Stimulated activated CD4-positive, alpha-beta T cell treated with anti-CD3 and anti-CD28 coated beads, TNF-alpha, amount 100 ng/mL, for 4 hours (primary cell): Measurements from ENCODE around the gene RPH3AL.

Experiments
- DNase-seq, 3 experiments: peaks; one replicate each; pipeline ENCODE4 v3.0.0-alpha.2; 2020; ENCODE audit warnings: low read depth in 3 of 3

Gene RPH3AL

DNA sequence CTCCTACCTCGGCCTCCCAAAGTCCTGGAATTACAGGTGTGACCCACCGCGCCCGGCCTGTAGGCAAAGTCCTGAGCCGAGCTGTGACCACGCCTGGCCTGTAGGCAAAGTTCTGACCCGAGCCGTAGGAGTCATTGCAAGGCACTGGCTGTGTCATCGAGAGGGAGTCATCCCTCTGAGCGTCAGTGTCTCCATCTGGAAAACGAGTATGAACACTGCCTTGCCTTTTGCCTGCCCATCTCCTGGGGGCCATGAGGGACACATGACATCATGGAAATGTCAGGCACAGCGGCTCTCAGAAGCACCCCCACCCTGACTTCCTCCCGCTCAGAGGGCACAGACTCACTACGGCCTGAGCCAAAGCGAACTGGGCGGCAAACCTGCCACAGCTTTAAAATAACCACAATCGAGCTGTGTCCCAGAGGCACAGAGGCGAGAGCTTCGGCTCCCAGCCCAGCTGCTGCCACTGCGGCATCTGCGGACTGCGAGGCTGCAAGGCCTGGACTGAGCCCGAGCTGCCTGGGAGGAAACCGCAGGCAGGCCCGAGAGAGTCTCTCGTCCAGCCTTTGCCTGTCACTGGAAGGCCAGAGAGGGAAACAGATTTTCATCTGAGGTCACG lies 50.8 kb downstream of the RPH3AL start:
- DNase-seq: no peak

DNA sequence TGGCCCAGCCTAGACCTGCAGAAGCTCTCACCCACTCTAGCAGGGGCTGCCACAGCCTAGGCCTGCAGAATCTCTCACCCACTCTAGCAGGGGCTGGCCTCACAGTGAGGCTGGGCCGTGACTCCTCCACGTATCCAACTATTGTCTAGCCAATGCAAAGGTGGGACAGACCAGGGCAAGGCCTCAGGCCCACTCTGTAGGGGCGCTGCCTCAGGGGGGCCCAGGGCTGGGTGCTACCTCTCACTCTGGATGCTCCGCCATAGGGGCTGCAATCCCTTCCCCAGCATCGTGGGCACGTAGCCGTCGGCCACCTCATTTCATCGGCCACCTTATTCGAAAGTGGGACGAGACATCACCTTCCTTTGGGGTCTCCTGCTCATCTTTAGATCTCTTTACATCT lies 51.7 kb downstream of the RPH3AL start:
- no peak for DNase-seq

DNA sequence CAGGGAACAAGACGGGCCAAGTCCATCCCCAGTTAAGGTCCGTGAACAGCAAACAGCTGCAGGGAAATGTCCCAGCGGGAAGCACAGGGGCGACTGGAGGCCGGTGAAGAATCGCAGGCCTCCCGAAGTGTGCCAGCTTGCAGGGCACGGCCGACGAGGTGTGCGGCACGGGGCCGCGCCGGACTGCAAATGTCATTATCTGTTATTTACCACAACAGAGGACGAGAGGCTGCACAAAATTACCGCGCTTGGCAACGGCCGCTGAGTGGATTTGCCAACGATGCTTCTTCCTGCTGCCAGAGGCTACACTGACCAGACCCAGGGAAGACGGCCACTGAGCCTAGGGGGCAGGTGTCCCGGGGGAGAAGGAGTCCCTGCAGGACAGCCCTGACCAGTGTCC lies 53.1 kb downstream of the RPH3AL start:
- DNase-seq: no peak

DNA sequence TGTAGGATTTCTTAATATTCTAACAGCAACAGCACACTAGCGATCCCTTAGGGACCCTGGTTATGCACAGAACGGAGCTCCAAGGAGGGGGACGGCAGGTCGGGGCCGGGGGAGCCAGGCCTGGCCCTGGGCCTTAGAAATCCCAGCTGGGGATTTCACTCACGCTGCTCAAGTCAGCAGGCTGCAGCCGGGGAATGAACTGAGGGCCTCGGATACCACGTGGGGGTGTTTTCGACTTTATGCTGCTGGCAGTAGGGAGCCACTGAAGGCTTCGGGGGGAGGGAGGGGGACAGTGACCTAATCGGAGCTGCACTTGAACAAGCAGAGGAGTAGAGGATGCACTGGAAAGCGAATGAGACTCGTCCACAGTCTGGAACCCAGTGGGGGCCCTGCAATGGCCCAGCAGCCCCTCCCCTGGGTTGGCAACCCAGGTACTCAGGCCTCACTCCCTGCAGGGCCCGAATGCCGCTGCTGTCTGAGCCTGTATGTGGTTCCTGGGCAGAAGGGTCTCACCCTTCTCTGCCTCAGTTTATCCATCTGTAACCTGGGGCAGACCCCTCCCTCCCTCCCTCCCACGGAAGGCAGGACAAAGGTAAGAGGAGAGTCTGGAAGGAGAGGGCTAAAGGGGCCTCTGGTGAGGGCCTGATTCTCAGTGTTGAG lies 53.7 kb downstream of the RPH3AL start:
- DNase-seq: no peak

DNA sequence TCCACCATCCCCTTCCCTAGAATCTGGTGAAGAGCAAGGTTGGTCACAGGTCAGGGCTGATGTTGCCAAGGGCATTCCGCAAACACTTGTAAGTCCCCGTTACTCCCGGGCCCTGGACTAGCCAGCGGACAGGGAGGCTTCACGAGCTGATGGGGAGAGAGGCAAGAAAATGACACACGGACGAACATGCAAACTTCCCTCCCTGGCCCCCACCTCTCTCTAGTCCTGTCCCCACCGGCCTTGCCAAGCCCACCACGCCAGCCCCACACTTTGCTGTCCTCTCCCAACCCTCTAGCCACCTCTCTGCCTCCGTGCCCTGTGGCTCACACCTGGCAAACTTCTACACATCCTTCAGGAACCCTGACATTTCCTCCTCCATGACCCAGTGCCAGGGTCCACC lies 54.8 kb downstream of the RPH3AL start:
- no peak for DNase-seq

DNA sequence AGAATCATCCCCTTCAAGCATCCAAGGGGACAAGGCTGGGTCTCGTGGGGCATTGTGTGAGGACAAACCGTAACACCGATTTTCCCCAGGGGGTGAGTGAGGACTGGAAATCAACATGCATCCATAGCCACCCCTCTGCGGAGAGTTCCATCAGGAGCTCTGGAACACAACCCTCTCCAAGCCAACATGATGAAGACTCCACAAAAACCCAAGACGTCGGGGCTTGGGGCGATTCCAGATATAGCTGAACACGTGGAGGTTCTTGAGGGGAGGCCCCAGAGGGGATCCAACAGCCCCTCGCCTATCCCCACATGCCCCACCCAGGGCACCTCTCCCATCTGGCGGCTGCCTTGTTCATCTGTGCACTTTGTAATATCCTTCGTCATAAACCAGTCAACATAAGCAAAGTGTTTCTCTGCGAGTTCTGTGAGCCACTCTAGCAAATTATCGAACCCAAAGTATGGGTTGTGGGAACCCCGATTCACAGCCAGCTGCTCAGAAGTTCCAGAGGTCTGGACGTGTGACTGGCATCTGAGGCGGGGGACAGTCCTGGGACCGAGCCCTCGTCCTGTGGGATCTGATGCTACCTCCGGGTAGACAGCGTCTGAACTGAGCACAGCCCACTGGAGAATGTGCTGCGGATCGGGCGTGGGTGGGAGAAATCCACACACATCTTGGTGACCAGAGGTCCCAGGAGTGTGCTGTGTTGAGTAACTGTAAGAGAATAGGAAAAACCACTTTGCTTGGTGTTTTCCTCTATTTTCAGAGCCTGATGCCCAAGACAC lies 55.5 kb downstream of the RPH3AL start:
- no peak for DNase-seq

DNA sequence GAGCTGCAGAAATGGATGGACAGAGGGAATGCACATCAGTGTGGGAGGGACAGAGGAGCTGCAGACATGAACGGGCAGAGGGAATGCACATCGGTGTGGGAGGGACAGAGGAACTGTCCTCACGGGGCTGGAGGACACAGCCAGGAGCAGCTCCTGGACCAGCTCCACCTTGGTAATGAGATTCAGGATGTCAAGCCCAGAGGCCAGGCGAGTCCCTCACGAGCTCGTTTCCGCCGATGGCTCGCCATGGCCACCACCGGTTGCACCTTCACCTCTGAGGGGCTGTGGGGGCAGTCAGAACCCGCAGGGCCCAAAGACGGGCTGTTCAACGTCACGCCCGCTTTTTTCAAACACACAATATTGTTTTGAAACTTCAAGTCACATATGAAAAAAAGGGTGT lies 56.2 kb downstream of the RPH3AL start:
- DNase-seq: no peak

DNA sequence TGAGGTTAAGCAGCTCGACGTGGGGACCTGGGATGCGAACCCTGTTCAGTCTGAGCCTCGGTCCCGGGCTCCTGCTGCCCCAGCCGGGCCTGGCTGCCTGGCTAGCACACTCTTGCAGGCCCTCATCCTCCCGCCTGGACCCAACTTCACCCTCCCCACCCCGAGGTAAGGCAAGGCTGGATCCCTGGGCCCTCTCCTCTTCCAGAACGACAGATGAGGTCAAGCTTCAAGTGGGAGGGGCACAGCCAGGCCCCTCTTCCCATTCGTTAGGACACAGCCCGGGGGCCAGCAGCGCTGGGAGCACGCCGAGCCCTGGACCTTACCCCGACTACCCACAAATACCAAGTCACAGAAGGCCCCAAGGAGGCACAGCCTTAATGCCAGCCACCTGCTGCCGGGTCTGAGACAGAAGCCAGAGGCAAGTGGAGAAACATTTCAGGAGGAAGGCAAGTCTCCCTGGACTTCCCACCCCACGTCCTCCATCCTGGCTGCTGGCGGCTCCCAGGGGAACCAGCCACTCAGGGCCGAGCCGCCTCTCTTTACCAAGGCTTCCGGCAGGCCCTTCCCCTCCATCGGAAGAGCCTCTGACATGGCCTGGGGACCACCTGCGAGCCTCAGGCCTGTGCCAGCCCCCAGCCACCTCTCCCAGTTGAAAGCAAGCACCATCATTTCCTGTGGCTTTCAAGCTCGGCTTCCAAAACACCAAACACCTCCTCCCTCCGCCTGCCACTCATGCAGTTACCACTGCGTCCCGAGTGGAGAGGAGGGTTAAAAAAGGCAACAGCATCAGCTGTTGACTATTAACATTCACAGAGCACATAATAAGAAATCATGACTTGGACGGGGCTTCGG lies 59.9 kb downstream of the RPH3AL start:
- DNase-seq: no peak

DNA sequence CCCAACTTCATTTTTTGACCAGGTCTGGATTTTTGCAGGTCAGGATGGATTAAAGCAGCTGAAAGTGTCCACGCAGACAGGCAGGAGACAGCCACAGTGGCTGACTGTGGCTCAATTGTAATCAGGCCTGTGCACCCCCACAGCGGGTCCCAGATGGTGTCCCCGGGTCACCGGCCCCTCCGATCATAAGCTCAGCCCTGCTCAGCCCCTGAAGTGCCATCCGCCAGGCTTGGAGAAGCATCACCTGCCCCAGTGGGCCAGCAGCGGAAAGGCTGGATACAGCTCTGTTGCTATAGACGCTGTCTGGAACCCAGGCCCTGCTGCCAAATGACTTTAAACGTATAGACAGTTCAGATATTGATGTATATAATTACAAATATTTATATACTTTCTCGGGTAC lies 60.6 kb downstream of the RPH3AL start:
- no peak for DNase-seq

DNA sequence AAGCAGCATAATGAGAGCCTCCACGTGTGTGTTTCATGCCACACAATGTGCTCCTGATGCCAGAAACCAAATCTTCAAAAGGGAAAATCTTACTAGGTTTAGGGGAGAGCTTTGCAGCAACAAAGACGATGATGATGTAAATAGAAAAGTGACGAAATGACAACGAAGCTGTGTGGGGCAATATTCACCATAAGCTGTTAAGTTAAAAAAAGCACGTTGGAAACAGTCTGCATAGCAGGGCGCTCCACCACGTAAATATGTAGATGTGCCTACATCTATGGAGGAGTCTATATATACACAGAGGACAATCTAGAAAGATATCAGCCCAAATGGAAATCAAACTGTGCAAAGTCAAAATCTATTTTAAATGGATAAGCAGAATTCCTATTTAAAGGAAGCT lies 61.0 kb downstream of the RPH3AL start:
- no peak for DNase-seq

DNA sequence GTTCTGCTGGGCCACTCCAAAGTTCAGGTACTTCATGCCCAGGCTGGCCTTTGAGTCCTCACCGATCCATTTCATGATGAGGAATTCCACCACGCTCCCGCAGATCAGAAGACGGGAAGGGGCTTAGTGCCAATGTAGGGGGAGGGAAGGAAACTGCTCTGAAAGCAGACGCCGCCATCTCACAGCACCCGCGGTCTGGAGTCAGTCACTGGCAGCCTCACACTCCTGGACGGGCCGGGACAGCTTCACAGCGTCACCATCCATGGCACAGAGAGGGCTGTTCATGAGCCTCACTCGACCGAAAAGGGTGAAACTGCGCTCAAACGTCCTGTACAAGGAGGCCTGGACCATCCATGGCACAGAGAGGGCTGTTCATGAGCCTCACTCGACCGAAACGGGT lies 62.0 kb downstream of the RPH3AL start:
- no peak for DNase-seq

DNA sequence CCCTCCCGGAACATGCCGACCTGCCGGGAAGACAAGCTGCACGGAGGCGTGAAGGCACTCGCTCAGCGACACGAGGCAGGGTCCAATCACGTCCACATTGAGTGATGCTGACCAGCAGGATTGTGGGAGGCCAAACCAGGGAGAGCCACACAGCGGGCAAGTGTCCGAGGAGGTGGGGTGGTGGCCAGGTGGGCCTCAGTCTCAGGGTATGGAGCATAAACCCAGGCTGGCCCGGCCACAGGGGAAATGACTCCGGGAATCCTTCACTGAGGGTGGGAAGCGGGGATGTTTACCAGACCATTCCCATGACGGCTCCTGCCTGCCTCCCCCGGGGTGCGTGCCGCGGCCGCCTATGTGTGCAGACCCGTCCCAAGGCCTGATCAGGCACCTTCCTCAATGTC lies 62.5 kb downstream of the RPH3AL start:
- DNase-seq: no peak

DNA sequence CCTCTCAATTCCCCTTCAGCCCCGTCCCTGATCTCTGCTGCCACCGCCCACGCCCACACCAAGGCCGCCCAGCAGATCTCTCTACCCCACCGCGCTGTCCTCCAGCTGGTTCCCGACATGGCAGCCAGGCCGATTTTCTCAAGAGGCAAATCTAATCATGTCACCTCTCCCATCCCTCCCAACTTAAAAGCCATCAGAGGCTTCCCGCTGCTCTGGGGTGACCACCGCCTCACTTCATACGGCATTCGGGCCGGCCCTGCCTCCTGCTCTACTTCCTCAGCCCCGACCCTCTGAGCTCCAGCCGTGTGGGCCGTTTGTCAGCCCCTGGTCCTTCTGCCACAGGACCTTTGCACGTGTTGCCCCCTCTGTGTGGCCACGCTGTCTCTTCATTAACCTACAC lies 63.2 kb downstream of the RPH3AL start:
- DNase-seq: no peak

DNA sequence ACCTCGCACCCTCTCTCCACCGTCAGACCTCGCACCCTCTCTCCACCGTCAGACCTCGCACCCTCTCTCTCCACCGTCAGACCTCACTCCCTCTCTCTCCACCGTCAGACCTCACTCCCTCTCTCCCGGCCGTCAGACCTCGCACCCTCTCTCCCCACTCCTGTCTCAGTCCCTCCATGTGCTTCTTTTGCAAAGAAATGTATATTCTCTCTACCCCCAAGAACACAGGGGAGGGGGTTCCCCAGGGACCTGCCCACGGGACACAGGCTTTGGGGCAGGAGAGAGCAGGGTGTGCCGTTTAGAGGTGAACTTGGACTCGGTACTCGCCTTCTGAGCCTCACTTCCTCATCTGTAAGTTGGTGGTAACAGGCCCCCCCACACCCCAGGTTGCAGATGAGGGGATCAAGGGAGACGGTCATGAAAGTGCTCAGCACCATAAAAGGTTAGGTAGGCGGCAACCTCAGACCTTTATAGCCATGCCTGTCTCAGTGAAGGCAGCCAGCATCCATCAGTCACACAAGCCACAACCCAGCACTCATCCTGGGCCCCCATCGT lies 63.7 kb downstream of the RPH3AL start:
- DNase-seq: no peak

DNA sequence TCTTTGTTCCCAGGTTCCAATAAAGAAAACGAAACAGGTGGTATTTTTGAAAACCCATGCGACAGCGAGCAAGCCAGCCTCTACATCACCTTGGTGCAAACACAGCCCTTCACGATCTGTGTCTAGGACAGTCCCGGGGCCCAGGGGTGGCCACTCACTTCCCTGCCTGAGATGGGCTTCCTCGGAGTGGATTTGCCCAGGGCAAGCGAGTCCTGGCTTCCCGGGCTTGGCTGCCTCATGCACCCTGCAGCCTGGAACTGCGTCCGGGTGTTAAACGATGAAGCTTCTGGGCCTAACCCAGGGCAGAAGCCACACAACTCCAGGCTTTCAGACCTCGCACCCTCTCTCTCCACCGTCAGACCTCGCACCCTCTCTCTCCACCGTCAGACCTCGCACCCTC lies 66.0 kb downstream of the RPH3AL start:
- DNase-seq: no peak

DNA sequence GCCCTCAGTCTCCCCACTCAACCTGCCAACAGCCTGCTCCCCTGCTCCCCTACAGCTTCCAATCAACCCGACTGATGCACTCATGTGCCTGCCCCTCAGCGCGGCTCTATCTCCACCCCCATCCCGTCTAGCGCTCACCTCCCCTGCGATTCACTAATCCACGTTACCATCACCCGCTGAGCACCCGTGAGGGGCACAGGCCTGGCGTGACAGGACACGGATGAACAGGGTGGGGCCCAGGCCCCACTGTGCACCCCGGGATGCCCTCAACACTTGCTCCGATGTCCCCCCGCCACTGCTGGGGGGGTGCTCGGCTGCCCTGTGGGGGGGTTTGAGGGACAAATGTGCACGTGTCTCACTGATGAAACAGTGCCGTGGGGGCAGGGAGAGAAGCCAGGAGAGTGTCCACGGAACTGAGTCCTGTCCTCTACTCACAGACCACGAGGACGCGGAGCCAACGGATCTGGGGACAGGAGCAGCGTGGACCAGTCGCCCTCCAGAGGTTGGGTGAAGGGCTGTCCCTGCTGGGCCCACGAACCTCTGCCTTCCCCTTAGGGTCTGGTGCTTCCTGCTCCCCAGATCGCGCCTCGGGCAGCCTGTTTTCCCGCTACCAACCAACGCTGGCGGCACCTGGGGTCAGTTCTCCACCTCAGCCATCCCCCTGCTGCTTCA lies 66.7 kb downstream of the RPH3AL start:
- no peak for DNase-seq

DNA sequence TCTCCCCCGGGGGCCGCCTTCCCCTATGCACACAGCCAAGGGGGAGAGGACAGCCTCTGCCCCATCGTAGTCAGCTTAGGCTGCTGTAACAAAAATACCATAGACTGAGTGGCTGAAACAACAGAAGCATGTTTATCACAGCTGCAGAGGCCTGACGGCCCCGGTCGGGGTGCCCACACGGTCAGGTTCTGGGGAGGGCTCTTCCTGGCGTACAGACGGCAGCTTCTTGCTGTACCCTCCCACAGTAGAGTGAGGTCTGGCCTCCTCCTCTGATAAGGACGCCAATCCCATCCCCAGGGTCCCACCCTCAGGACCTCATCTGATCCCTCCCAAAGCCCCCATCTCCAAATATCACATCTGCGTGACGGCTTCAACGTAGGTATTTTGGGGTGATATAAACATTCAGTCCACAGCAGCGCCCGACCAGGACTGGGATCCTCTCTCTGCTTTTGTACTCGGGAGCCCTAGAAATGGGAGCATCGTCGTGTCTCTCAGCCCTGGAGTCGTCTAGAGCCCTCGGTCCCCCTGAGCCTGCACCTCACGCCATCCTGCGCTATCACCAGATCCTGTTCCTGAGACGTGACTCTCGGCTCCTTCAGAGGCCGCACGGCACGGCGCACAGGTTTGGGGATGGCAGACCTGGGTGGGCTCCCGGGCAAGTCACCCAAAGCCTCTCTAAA lies 67.8 kb downstream of the RPH3AL start:
- no peak for DNase-seq

DNA sequence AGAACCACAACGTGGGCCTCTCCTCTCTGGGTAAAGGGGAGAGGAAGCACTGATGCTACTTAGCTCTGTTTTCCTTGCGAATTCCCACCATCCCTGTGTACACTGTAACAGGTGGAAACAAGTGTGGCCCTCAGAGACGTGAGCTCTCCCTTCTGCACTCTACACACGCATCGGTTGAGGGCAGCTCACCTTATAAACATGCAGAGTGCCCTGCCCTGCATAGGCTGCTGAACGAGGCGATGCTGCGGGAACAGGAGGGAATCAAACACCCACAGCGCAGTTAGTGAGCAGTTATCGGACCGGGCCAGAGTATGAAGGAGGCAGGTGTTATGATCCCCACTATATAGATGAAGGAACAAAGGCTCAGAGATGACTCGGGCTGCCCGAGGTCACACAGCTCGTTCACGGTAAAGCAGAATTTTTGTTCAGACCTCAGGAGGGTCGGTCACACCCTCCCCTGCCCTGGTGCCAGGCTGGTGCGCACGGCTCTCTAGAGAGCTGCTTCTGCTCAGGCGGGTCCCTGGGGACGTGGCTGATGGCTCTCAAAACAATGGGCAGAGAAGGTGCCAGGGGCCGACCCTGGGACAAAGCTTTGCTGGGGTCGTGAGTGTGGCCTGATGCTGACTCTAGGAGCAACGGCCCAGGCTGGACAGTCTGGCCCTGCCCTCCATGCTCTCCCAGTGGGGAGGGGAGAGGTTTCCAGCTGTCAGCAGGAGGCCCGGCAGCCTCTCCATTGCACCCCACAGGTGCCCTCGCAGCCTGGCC lies 68.5 kb downstream of the RPH3AL start:
- DNase-seq: no peak

DNA sequence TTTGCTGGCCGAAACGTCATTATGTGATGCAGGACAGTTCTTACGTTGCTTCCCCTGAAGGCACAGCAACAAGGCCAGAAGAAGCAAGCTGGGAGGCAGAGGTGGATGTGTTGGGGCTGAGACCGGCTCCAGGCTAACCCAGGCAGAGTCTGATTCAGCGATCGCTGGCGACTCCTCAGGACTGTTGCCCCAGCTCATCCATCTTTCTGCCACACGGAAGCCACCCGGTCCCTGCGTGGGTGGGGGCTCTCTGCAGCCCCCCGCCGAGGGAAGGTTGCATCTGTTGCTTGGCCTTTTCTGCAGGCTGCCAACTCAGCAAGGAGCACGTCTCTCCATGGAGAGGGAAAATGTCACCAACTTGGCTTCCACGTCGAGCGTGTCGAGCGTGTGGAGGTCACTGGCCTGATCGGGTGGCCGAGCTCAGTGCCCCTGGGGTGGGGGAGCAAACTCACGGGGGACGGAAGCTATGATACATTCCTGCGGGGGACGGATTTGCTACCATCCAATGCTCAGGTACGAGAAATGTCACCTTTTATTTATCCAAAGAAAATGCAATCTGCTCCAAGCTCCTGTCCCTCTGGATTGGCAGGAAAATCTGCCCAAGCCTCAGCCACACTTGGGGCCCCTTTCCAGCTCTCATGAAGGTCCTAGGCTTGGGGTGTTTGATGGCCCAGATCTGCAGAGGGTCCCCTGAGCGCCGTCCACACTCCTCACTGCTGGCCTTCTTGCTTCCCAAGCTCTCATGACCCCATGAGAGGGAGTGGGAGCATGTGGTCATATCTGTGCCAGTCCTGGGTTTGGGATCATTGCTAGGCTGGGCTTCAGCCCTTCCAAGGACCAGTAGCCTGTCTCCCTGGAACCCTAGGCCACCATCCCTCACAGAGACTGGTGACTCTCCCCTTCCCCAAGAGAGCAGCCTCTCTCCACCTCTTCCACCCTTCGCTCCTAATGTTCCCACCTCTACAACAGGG lies 69.4 kb downstream of the RPH3AL start:
- no peak for DNase-seq
